Uterus (tissue), 4 donors: ENCODE measurements around the gene DNTT. TPM values are rescaled to one million over a fixed set of nuclear protein-coding genes. Genes with fewer than 3 reads are reported as not detected.

Experiments used
- DNase-seq, 2 donors: peaks; one replicate each; pipeline ENCODE4 v3.0.0-alpha.2; 2019 to 2020
- H3K27ac ChIP-seq, 2 donors: fragments of 200-600 bp; sonication (generic); 1 replicate in 1 of 2; 2 replicates in 1 of 2; pipeline ENCODE4 v1.5.1; 2016 to 2018
- H3K27me3 ChIP-seq, 2 donors: fragments of 200-600 bp; sonication (generic); one replicate each; pipeline ENCODE4 v1.5.1; 2018 to 2019; ENCODE audit warnings: control low read depth in 1 of 2
- H3K36me3 ChIP-seq, 2 donors: fragments of 200-600 bp; sonication (generic); one replicate each; pipeline ENCODE4 v1.5.1; 2019; ENCODE audit warnings: control low read depth in 1 of 2
- H3K4me1 ChIP-seq, 2 donors: fragments of 200-600 bp; sonication (generic); one replicate each; pipeline ENCODE4 v1.5.1; 2018 to 2019; ENCODE audit warnings: control low read depth in 1 of 2
- H3K4me3 ChIP-seq, 2 donors: fragments of 200-600 bp; sonication (generic); 1 replicate in 1 of 2; 2 replicates in 1 of 2; pipeline ENCODE4 v1.5.1; 2018 to 2019; ENCODE audit warnings: mild to moderate bottlenecking in 1 of 2
- H3K9me3 ChIP-seq, 2 donors: fragments of 200-600 bp; sonication (generic); one replicate each; pipeline ENCODE4 v1.5.1; 2019; ENCODE audit warnings: control low read depth in 1 of 2
- CTCF ChIP-seq, 4 experiments: fragments of 200-600 bp in 2 of 4; fragments of 450-650 bp in 2 of 4; sonication (generic) in 2 of 4; IDR thresholded peaks; one replicate each; pipeline ENCODE4 v1.5.1; 2016 to 2019; ENCODE audit warnings: antibody characterized with exemption in 4 of 4, mild to moderate bottlenecking in 2 of 4, moderate library complexity in 1 of 4
- POLR2A ChIP-seq, 2 donors: fragments of 450-650 bp; IDR thresholded peaks; one replicate each; pipeline ENCODE4 v1.6.1; 2016; ENCODE audit warnings: antibody characterized with exemption in 2 of 2, mild to moderate bottlenecking in 1 of 2, moderate library complexity in 1 of 2
- intact Hi-C: fragments of 100-400 bp; cut with DNase I; formaldehyde crosslinking; loops from one replicate; pipeline ENCODE4 v1.15.1; 2023; ENCODE audit warnings: low total_unique reads
- total RNA-seq, 4 donors: library from RNA; depleted of rRNA in 3 of 4; stranded (reverse); fragments of >200 nt in 3 of 4; gene quantifications; one replicate each; pipeline versions ENCODE4 v1.1.0 to v1.2.4, GENCODE V29; 2014 to 2023
- donor health status: DM: yes; HTN: yes; CAD: no.

Gene DNTT
- total RNA-seq, 4 donors from 2014 or later = 0.28 TPM; not detected in 3

- no peak overlapping the region for H3K27ac ChIP-seq
- no peaks in the 10 kb centered on the region for H3K9me3 ChIP-seq
- H3K4me3 ChIP-seq = no peak overlapping the region
- H3K36me3 ChIP-seq = no peaks in the 10 kb centered on the region
- no peak for DNase-seq
- H3K27me3 ChIP-seq = no peaks in the 10 kb centered on the region
- no peaks in the 10 kb centered on the region for H3K4me1 ChIP-seq
- intact Hi-C loops = no loop called here
- TF ChIP-seq CTCF (IDR thresholded peaks at IDR 0.05) (no peak), POLR2A (IDR thresholded peaks at IDR 0.05) (no peak)
Observed at GRCh38 chr10:96342402-96342801, 38.2 kb downstream of the DNTT start.

GRCh38 chr10:96344178-96344577 is 39.9 kb downstream of the DNTT start:
- H3K27me3 ChIP-seq = no peaks in the 10 kb centered on the region
- intact Hi-C loops = no loop called here
- no peaks in the 10 kb centered on the region for H3K9me3 ChIP-seq
- no peaks in the 10 kb centered on the region for H3K4me1 ChIP-seq
- no peak overlapping the region for H3K27ac ChIP-seq
- no peak for TF ChIP-seq POLR2A (IDR thresholded peaks at IDR 0.05)
- no peak for TF ChIP-seq CTCF (IDR thresholded peaks at IDR 0.05)
- H3K36me3 ChIP-seq = no peaks in the 10 kb centered on the region
- H3K4me3 ChIP-seq = no peak overlapping the region
- DNase-seq = no peak

GRCh38 chr10:96345222-96345621 is 41.0 kb downstream of the DNTT start:
- Histone ChIP-seq H3K27me3 (no peaks in the 10 kb centered on the region), H3K4me3 (no peak overlapping the region), H3K36me3 (no peaks in the 10 kb centered on the region), H3K27ac (no peak overlapping the region), H3K4me1 (no peaks in the 10 kb centered on the region), H3K9me3 (no peaks in the 10 kb centered on the region)
- intact Hi-C loops = no loop called here
- no peak for DNase-seq
- TF ChIP-seq POLR2A (IDR thresholded peaks at IDR 0.05) (no peak), CTCF (IDR thresholded peaks at IDR 0.05) (no peak)

- intact Hi-C loops = no loop called here
- no peak overlapping the region for H3K4me3 ChIP-seq
- H3K36me3 ChIP-seq = no peaks in the 10 kb centered on the region
- H3K27ac ChIP-seq = no peak overlapping the region
- no peak for DNase-seq
- TF ChIP-seq POLR2A (IDR thresholded peaks at IDR 0.05) (no peak), CTCF (IDR thresholded peaks at IDR 0.05) (no peak)
- no peaks in the 10 kb centered on the region for H3K27me3 ChIP-seq
- no peaks in the 10 kb centered on the region for H3K4me1 ChIP-seq
- no peaks in the 10 kb centered on the region for H3K9me3 ChIP-seq
Observed at GRCh38 chr10:96346295-96346694, 42.1 kb downstream of the DNTT start.

- intact Hi-C loops = no loop called here
- Histone ChIP-seq H3K27ac (no peak overlapping the region), H3K27me3 (peaks cover 0 to 4% of the 10 kb centered on the region in 2 donors), H3K9me3 (no peaks in the 10 kb centered on the region), H3K4me1 (no peaks in the 10 kb centered on the region), H3K4me3 (no peak overlapping the region), H3K36me3 (no peaks in the 10 kb centered on the region)
- TF ChIP-seq POLR2A (IDR thresholded peaks at IDR 0.05) (no peak), CTCF (IDR thresholded peaks at IDR 0.05) (no peak)
- no peak for DNase-seq
Observed at GRCh38 chr10:96352027-96352426, 47.8 kb downstream of the DNTT start.
